Left renal pelvis (tissue), 4 donors: ENCODE measurements around the gene GLS2. TPM values are rescaled to one million over a fixed set of nuclear protein-coding genes. Genes with fewer than 3 reads are reported as not detected.
"Not testable (repeated sequence)": the region's sequence is repeated elsewhere in the genome, so short reads cannot be mapped to it uniquely, and the experiment has no call there.

ENCODE experiments used
- DNase-seq, 4 donors: peaks; one replicate each; pipeline ENCODE4 v3.0.0-alpha.2; 2013; ENCODE audit warnings: low read depth in 4 of 4, low spot score in 3 of 4
- polyA plus RNA-seq, 4 donors: library from polyadenylated mRNA; unstranded; fragments of 120-200 nt; gene quantifications; one replicate each; pipeline ENCODE4 v1.2.1, GENCODE V29; 2013; ENCODE audit not compliant: insufficient read length in 4 of 4

The GLS2 gene
- polyA plus RNA-seq: 1 to 10 TPM in 3 of 4 donors, under 1 TPM in 1; 0.83 to 2.2 (median 1.8) TPM

DNA sequence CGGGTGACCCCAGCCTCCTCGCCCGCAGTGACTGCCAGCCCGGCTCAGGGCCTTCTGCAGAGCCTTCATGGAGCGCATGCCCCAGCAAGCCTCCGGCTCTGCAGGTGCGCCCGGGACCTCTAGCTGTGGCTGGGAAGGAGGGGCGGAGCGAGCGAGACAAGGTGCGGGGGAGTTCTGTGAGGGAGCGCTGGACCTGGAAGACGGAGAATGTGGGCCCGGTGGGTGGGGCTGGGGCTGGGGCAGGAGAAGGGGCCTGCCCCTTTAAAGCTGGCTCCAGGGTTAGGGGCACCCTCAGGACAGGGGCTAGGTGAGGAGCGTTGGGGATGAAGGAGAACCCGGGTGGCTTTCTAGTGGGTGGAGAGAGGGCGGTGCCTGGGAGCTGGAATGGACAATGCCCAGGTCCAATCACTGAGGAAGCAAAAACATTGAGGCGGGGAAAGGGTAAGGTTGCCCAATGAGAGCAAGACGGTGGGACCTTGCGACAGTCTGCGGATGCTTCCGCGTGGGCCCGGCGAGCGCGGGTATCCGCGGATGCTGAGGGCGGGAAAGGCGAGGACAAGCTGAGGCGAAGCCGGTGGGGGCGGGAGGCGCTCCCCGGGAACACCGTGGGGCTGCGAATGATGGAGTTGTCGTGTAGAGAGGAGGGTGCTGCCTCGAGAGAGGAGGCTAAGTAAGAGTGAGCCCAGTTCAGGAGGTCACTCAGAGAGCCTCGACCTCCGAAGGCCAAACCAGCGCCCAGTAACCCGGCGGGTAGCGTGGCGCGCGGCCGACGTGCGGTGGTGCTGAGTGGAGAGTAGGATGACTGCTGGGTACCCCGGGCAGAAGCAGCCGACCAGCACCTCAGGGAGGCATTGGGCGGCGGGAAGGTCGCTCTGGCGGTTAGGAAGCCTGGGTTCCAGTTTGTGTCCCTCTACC, at the start of gene GLS2:
GLS2 (minus strand) TSS at position 121 of the 915 bp plus-strand sequence; CDS start at position 78, 43 bp downstream.
- DNase-seq: peak in 3 of 4 donors; percentile 48 to 66 (median 51)

DNA sequence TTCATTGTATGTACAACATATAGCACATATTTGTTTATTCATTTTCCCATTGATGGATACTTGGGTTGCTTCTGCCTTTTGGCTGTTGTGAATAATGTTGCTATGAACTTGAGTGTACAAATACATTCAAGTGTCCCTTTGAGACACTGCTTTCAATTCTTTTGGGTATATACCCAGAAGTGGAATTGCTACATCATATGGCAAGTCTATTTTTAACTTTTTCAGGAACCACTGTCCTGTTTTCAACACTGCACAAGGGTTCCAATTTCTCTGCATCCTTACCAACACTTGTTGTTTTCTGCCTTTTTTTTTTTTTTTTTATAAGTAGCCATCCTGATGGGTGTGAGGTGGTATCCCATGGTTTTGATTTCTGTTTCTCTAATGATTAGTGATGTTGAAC, 49.6 kb upstream of the GLS2 start:
- DNase-seq: no peak

DNA sequence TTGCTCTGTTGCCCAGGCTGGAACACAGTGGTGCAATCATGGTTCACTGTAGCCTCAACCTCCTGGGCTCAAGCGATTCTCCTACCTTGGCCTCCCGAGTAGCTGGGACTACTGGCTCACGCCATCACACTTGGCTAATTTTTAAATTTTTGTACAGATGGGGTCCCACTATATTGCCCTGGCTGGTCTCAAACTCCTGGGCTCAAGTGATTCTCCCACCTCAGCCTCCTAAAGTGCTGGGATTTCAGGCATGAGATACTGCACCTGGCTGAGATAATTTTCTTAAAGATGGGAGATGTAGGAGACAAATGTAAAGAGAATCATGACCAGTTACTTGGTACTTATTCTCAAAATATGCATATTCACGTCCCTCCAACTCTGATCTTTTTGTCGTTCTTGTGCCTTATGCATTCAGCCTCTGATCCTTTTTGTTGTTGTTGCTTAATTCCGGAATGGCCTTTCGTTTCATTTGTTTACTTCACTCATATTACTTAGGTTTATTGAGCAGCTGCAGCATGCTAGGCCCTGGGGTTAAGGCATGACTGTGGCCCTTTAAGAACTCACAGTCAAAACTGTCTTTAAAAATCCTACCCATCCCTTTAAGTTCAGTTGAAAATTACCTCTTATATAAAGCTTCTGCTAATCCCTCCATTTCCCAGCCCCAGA, 42.6 kb upstream of the GLS2 start:
- DNase-seq: no peak

DNA sequence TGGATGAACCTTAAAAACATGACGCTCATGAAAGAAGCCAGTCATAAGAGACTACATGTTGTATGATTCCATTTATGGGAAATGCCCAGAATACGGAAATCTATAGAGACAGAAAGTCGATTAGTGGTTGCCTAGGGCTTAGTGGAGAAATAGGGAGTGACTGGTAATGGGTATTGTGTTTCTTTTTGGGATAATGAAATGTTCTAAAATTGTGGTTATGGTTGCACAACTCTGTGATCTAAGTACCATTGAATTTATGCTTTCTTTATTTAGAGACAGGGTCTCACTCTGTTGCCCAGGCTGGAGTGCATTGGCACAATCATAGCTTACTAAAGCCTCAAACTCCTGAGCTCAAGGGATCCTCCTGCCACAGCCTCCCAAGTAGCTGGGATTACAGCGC, 41.7 kb upstream of the GLS2 start:
- no peak for DNase-seq

DNA sequence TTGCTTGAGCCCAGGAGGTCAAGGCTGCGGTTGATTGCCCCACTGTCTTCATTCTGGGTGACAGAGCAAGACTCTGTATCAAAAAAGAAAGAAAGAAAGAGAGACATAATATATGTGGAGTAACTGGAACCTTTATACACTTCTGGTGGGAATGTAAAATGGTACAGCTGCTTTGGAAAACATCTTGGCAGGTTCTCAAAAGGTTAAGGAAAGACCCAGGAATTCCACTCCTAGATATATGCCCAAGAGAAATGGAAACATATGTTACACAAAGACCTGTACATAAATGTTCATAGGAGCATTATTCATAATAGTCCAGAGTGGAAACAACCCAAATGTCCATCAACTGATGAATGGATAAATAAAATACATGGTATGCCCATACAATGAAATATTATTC, 40.9 kb upstream of the GLS2 start:
- no peak for DNase-seq

DNA sequence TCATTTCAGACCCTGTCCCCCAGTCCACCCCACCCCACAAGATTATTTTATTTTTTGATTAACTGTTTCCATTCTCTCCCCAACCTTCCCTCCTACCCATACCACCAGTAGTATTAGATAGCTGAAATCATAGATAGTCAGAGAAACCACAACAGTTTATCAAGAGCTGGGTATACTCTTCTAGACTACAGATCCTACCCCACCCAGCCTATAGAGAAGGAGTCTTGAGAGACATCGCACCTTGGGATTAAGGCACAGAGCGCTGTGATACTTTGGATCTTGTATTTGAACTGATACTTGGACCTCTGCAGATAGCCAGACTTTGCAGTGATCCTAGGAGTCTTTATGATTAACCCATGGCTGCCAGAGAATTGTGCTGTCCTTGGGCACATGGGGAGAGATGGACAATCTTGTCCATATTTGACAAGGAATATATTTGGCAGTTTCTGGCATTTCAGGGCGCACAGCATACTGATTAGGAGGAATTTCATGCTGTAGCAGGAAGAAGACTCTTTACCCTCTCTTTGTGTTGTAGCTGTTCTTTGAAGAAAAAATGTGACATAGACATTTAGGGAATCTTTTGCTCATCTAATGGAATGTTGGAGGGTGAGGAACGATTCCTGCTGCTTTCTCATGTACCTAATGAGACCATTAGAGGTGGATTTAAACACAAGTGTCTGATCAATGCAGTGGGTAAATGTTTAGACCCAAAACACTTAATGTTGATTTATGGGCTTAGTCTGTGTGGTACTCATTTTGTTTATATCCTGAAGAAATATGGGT, 34.6 kb upstream of the GLS2 start:
- no peak for DNase-seq

DNA sequence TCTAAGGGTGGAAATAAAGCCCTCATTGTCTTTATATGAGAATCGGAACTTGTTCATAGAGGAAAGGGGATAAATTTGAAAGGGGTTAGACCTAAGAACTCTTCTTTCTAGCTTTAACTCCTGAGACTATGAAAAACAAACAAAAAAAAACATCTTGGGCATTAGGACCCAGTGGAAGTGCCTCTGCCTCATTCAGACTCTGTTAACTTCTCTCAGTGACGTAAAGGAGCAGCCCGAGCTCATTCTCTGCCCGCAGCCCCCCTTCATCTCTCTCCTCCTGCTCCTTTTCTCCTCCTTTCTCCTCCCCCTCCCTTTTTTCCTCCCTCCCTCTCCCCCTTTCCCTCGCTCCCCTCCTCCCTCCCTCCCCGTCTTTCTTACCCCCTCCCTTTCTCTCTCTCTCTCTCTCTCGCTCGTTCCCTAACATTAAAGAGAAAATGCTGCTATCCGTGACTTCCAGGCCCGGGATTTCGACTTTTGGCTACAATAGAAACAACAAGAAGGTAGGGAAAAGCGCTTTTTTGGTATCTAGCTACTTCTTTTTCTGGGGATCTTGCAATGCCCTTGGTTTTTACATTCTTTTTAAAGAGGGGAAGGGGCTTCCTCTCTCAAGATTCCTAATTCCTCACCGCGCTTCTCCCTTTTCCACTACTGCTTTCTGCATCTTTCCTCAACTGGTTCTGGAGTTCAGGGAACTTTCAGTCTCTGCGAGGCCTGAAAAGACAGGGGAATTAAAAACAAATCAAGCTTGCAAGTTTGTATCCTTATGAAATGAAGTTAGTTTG, 33.8 kb upstream of the GLS2 start, which contains the start of gene RBMS2:
RBMS2 (plus strand) TSS at position 231 of the 782 bp plus-strand sequence; CDS start at position 435, 204 bp downstream.
- DNase-seq: peak; percentile 77 to 88 (median 80)

DNA sequence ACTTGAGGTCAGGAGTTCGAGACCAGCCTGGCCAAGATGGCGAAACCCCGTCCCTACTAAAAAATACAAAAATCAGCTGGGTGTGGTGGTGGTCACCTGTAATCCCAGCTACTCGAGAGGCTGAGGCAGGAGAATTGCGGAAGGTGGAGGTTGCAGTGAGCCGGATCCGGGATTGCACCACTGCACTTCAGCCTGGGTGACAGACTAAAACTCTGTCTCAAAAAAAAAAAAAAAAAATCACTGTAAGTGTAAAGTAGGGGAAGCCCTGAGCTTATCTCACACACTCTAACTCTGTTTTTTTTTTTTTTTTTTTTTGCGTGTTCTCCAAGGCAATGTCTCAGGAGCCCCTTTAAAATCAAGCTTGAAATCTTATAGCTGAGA, 33.2 kb upstream of the GLS2 start:
- no peak for DNase-seq

DNA sequence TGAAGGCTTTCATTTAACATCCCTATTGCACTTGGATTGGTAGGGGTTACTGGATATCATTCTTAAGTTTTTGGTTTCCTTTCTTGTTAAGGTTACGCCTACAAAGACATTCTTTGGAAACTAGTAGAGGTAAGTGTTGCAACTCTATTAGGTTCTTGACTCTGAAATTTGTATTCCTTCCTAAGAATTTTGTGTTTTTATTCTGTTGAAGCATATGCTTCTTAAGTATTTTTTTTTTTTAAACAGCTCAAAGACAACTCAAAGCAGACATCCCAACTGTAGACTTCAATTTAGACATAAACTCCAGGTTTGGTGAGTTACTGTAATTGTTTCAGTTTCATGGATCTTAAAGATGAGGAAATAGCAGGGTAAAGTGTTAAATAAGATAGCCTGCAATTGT, 32.5 kb upstream of the GLS2 start:
- no peak for DNase-seq

DNA sequence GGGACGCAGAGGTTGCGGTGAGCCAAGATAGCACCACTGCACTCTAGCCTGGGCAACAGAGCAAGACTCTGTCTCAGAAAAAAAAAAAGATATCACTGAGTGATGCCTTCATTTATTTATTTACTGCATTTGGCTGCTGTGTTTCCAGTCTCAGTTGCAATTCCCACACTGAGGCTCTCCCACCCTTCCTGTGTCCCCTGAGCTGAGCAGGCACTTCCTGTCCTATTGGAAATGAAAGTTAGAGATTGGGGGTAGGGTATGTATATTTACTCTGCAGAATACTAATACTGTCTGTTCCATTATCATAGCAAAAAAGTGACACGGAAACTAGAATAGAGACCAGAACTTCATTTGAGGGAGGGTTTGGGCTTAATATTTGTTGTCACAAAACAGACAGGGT, 32.1 kb upstream of the GLS2 start:
- DNase-seq: no peak

DNA sequence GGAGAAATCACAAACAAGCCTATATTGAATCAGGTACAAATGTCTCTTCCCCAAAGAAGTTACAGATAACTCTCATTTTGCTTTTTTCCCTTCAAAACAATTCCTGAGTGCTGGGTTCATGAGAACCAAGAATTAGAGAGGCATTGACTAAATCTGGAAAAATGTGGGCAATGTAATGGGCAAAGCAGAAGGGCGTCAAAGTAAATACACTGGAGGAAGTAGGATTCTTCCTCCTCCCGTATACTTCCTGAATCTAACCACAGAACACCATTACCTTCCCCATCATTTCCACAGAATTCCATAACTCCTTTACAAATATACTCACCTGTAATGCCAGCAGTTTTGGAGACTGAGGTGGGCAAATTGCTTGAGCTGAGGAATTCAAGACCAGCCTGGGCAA, 30.6 kb upstream of the GLS2 start:
- DNase-seq: no peak

DNA sequence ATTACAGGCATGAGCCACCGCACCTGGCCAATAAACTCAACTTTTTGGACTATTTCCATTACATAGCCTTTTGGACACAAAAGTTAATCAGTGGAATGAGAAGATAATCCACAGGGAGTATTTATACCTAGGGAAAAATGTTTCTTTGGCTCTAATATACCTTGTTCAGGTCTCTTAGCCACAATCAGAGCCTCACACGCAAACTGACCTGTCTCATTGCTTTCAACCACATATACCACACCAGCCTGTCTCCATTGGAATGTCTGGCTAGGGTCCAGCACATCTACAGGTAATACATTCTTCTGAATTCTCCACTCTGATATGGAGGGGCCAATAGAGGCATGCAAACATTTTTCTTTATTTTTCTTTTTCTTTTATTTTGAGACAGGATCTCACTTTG, 29.9 kb upstream of the GLS2 start:
- DNase-seq: no peak

DNA sequence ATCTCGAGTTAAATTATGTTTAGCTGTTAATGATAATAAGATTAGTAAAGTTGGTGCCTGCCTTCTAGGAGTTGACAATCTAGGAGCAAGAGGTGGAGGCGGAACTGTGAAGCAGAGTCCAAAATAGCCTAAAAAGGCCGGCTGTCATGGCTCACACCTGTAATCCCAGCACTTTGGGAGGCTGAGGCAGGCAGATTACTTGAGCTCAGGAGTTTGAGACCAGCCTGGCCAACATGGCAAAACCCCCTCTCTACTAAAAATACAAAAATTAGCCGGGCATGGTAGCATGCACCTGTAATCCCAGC, 26.0 kb upstream of the GLS2 start:
- not testable (repeated sequence) for DNase-seq

DNA sequence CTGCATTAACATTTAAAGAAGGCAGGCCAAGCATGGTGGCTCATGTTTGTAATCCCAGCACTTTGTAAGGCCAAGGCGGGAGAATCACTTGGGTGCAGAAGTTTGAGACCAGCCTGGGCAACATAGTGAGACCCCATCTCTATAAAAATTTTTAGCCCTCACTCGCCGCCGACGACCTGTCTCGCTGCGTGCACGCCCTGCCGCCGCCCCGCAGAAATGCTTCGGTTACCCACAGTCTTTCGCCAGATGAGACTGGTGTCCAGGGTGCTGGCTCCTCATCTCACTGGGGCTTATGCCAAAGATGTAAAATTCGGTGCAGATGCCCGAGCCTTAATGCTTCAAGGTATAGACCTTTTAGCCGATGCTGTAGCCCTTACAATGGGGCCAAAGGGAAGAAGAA, 22.8 kb upstream of the GLS2 start:
- no peak for DNase-seq

DNA sequence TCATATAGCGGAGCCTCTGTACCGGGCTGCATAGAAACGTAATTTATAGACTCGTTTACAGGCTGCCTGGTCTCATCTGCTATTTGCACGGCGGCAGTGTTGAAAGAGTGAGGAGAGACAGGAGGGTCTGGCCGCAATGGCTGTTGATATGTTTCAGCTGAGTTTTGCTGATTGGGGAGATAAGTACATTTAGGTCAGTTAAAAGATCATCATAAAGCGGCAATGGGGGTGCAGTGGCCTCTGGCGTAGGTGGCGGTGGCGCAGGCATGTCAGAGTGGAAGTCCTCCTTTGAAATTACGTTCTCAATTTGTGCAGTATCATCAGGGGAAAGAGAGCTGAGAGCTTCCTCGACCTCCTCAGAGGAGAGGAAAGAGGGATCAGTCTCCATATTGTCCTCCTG, 11.9 kb upstream of the GLS2 start:
- DNase-seq: not testable (repeated sequence)

DNA sequence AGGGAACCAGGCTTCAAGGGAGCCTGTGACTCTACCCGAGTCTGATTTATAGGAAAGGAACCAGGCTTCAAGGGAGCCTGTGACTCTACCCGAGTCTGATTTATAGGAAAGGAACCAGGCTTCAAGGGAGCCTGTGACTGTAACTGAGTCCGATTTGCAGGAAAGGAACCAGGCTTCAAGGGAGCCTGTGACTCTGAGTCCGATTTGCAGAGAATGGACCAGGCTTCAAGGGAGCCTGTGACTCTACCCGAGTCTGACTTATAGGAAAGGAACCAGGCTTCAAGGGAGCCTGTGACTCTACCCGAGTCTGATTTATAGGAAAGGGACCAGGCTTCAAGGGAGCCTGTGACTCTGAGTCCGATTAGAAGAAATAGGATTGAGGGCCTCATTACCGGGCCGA, 11.5 kb upstream of the GLS2 start:
- not testable (repeated sequence) for DNase-seq

DNA sequence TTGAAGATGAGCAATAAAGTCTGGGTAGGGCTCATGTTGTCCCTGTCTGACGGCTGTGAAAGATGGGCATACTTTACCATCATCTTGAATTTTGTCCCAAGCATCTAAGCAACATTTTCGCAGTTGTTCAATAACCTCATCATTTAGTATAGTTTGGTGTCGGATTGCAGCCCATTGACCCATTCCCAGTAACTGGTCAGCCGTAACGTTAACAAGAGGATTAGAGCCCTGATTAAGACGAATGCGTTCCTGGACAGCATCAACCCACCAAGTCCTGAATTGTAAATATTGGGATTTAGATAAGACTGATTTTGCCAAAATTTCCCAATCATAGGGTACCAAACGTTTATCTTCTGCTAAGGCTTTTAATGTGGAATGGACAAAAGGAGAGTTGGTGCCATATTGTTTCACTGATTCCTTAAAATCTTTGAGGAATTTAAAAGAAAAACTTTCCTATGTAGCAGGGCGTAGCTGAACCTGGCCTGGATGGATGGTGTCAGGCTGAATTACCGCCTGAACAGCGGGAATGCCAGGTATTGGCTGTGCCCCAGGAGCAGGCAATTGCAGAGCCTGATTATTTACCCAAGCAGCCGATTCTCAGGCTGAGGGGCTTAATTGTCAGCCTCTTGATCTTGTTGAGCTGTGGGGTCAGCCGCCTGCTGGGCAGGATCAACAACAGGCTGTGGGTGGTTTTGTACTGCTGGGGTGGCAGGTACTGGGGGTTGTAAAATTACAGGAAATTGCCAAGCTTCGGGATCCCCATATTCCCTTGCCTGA, 10.4 kb upstream of the GLS2 start:
- DNase-seq: not testable (repeated sequence)

DNA sequence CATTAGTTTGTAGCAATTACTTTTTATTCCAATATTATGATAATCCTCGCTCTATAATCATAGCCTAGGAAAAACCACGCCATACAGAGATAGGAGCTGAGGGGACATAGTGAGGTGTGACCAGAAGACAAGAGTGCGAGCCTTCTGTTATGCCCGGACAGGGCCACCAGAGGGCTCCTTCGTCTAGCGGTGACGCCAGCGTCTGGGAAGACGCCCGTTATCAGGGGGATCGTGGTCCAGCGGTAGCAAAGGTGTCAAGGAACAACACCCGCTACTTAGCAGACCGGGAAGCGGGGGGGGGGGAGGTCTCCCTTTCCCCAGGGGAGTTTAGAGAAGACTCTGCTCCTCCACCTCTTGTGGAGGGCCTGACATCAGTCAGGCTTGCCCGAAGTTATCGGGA, 8.7 kb upstream of the GLS2 start:
- not testable (repeated sequence) for DNase-seq

DNA sequence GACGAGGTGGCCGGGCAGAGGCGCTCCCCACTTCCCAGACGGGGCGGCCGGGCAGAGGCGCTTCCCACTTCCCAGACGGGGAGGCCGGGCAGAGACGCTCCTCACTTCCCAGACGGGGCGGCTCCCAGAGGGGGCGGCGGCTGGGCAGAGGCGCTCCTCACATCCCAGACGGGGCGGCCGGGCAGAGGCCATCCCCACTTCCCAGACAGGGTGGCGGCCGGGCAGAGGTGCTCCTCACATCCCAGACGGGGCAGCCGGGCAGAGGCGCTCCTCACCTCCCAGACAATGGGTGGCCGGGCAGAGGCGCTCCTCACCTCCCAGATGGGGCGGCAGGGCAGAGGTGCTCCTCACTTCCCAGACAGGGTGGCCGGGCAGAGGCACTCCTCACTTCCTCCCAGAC, 6.5 kb upstream of the GLS2 start:
- not testable (repeated sequence) for DNase-seq

DNA sequence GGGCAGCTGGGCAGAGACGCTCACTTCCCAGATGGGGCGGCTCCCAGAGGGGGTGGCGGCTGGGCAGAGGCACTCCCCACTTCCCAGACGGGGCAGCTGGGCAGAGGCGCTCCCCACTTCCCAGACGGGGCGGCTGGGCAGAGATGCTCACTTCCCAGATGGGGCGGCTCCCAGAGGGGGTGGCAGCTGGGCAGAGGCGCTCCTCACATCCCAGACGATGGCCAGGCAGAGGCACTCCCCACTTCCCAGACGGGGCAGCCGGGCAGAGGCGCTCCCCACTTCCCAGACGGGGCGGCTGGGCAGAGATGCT, 6.1 kb upstream of the GLS2 start:
- DNase-seq: not testable (repeated sequence)
